Endothelial cell of umbilical vein (primary cell): ENCODE data around the gene PDAP1. TPM values are rescaled to one million over a fixed set of nuclear protein-coding genes. Genes with fewer than 3 reads are reported as not detected.

ENCODE experiments used
- BruUV-seq: library from RNA; stranded (reverse); fragments of 400-500 nt; replicated peaks from 2 replicates; lab custom pipeline; 2021; lab: Mats Ljungman, UMichigan
- CTCF ChIA-PET: fragments of 300-600, 350-600 bp; sonication (Branson Sonifier 250); formaldehyde crosslinking; loops from one replicate; lab custom pipeline; 2021; ENCODE audit warnings: antibody characterized with exemption, inconsistent platforms; lab: Charles Lee
- POLR2A ChIA-PET: fragments of 300-600, 350-600 bp; sonication (Branson Sonifier 250); formaldehyde crosslinking; loops from one replicate; lab custom pipeline; 2021; ENCODE audit warnings: antibody characterized with exemption, inconsistent platforms; lab: Charles Lee
- DNase-seq: peaks from one replicate; pipeline ENCODE4 v3.0.0-alpha.2; 2011; ENCODE audit warnings: low read depth, low spot score
- FAIRE-seq: peaks from 2 replicates; lab custom pipeline; 2011; peaks lifted over from hg19 to GRCh38; lab: Jason Lieb, UNC
- H2AFZ ChIP-seq: 2 replicates; pipeline ENCODE4 v1.6.0; 2012; ENCODE audit warnings: low read depth, low read length, control low read depth, inconsistent platforms
- H3K27ac ChIP-seq: 2 replicates; pipeline ENCODE4 v1.5.1; 2011; ENCODE audit warnings: low read depth, mild to moderate bottlenecking, control low read depth, low read length, moderate library complexity; ENCODE audit not compliant: insufficient read depth
- H3K27me3 ChIP-seq, 2 experiments: 2 replicates each; pipeline versions ENCODE4 v1.6.0 to v1.6.1; 2011; ENCODE audit warnings: low read length in 2 of 2, mixed read lengths in 1 of 2; ENCODE audit not compliant: control insufficient read depth in 2 of 2, insufficient read depth in 2 of 2
- H3K36me3 ChIP-seq, 2 experiments: 2 replicates in 1 of 2; 3 replicates in 1 of 2; pipeline ENCODE4 v1.5.1; 2011; ENCODE audit warnings: low read length in 2 of 2, mild to moderate bottlenecking in 1 of 2, moderate library complexity in 1 of 2; ENCODE audit not compliant: control insufficient read depth in 2 of 2, insufficient read depth in 2 of 2; ENCODE audit errors: extremely low read depth in 1 of 2
- H3K4me1 ChIP-seq: 3 replicates; pipeline ENCODE4 v1.5.1; 2011; ENCODE audit warnings: mild to moderate bottlenecking, low read length; ENCODE audit not compliant: control insufficient read depth, insufficient read depth; ENCODE audit errors: extremely low read depth
- H3K4me2 ChIP-seq: 2 replicates; pipeline ENCODE4 v1.6.1; 2011; ENCODE audit warnings: low read length, control low read depth, mixed read lengths; ENCODE audit not compliant: insufficient read depth
- H3K4me3 ChIP-seq, 3 experiments: fragments of 200-600 bp in 1 of 3; sonication (generic), shearing (Covaris generic) in 1 of 3; replicated peaks in 1 of 3; 2 replicates each; pipeline ENCODE4 v1.5.1; 2011 to 2016; ENCODE audit warnings: control low read depth in 3 of 3, low read length in 3 of 3, mild to moderate bottlenecking in 2 of 3, inconsistent platforms in 1 of 3, low read depth in 1 of 3, moderate library complexity in 1 of 3; ENCODE audit not compliant: insufficient read depth in 1 of 3
- H3K79me2 ChIP-seq: 2 replicates; pipeline ENCODE4 v1.6.0; 2012; ENCODE audit warnings: low read length, inconsistent platforms; ENCODE audit not compliant: control insufficient read depth, insufficient read depth
- H3K9ac ChIP-seq: replicated peaks from 2 replicates; pipeline ENCODE3; 2011; ENCODE audit warnings: low read length, control low read depth; ENCODE audit not compliant: insufficient read depth; ENCODE audit errors: extremely low read depth
- H3K9me1 ChIP-seq: replicated peaks from 3 replicates; pipeline ENCODE4 v1.6.0; 2011; ENCODE audit warnings: mild to moderate bottlenecking, low read length; ENCODE audit not compliant: control insufficient read depth, insufficient read depth; ENCODE audit errors: extremely low read depth
- H3K9me3 ChIP-seq: replicated peaks from 2 replicates; pipeline ENCODE4 v1.5.1; 2012; ENCODE audit warnings: low read length, inconsistent platforms; ENCODE audit not compliant: control insufficient read depth, insufficient read depth
- H4K20me1 ChIP-seq: replicated peaks from 2 replicates; pipeline ENCODE3; 2011; ENCODE audit warnings: mild to moderate bottlenecking, low read length; ENCODE audit not compliant: control insufficient read depth, insufficient read depth; ENCODE audit errors: extremely low read depth
- EZH2 ChIP-seq: IDR thresholded peaks from 2 replicates; pipeline ENCODE4 v1.6.1; 2012; ENCODE audit warnings: borderline replicate concordance, low read depth, mild to moderate bottlenecking, moderate library complexity, low read length, inconsistent platforms; ENCODE audit not compliant: severe bottlenecking
- FOS ChIP-seq: IDR thresholded peaks from 2 replicates; pipeline ENCODE4 v1.6.1; 2011; ENCODE audit warnings: mild to moderate bottlenecking, low read length, moderate library complexity, borderline replicate concordance; ENCODE audit not compliant: insufficient read depth
- POLR2AphosphoS5 ChIP-seq: IDR thresholded peaks from 2 replicates; pipeline ENCODE4 v1.6.1; 2012; ENCODE audit warnings: low read depth, mild to moderate bottlenecking, control low read depth, low read length, moderate library complexity; ENCODE audit not compliant: insufficient read depth
- dilution Hi-C: fragments of 300-500 bp; cut with MboI; formaldehyde crosslinking; loops from one replicate; pipeline ENCODE4 v1.15.0; 2019; ENCODE audit warnings: low sequenced_read_pairs; ENCODE audit not compliant: extremely low pct_ligation_motif_present
- intact Hi-C: fragments of 100-400 bp; cut with micrococcal nuclease; formaldehyde crosslinking; loops from one replicate; pipeline ENCODE4 v1.10.0; 2022
- polyA plus RNA-seq, 4 experiments: library from polyadenylated mRNA; depleted of rRNA in 3 of 4; stranded (reverse) in 3 of 4; unstranded in 1 of 4; fragments of >200 nt; gene quantifications; 2 replicates each; pipeline versions ENCODE4 v1.2.1 to v1.2.3, GENCODE V29; 2011 to 2012; ENCODE audit warnings: missing spikeins in 1 of 4
- total RNA-seq: library from RNA; stranded (reverse); gene quantifications from 2 replicates; pipeline ENCODE4 v1.2.3, GENCODE V29; 2021

Gene PDAP1
- total and polyA plus RNA-seq, 2 donors (not counting 3 experiments of a cell fraction or from before 2014, with no cell fraction given), result 32.6 to 150 TPM

- TF ChIP-seq FOS (no peak), EZH2 (no peak)
- Histone ChIP-seq H2AFZ (no peak overlapping the region), H3K27me3 (no peaks in the 10 kb centered on the region), H3K4me2 (no peak overlapping the region), H3K36me3 (peaks cover 5 to 44% of the 10 kb centered on the region in 2 experiments), H3K79me2 (no peaks in the 10 kb centered on the region), H3K4me3 (no peak overlapping the region), H3K9ac (no peak overlapping the region), H3K9me3 (no peaks in the 10 kb centered on the region), H3K4me1 (no peaks in the 10 kb centered on the region), H4K20me1 (no peaks in the 10 kb centered on the region), H3K27ac (no peak overlapping the region), H3K9me1 (no peaks in the 10 kb centered on the region)
- dilution Hi-C loops (no loop called here), intact Hi-C loops (no loop called here)
- DNase-seq (no peak), FAIRE-seq (no peak)
- ChIA-PET POLR2A (no interaction called here), CTCF (no interaction called here)
- no TSS peak for BruUV-seq
Measured at GRCh38 chr7:99428972-99429566, 20.7 kb upstream of the PDAP1 start.

GRCh38 chr7:99424932-99425730, 16.7 kb upstream of the PDAP1 start:
- H3K4me1 ChIP-seq, result no peaks in the 10 kb centered on the region
- no TSS peak for BruUV-seq
- no peak overlapping the region for H3K4me3 ChIP-seq
- intact Hi-C loops, result no loop called here
- no peaks in the 10 kb centered on the region for H3K79me2 ChIP-seq
- ChIA-PET POLR2A (no interaction called here), CTCF (no interaction called here)
- peaks cover 11 to 38% of the 10 kb centered on the region in 2 experiments for H3K36me3 ChIP-seq
- no peak for DNase-seq
- H3K27me3 ChIP-seq, result no peaks in the 10 kb centered on the region
- no peaks in the 10 kb centered on the region for H4K20me1 ChIP-seq
- no peak overlapping the region for H2AFZ ChIP-seq
- no peaks in the 10 kb centered on the region for H3K9me3 ChIP-seq
- H3K9me1 ChIP-seq, result no peaks in the 10 kb centered on the region
- H3K27ac ChIP-seq, result no peak overlapping the region
- H3K9ac ChIP-seq, result no peak overlapping the region
- dilution Hi-C loops, result no loop called here
- no peak overlapping the region for H3K4me2 ChIP-seq
- TF ChIP-seq POLR2AphosphoS5 (no peak), FOS (no peak)
- no peak for FAIRE-seq
